Right lobe of liver (tissue), 4 donors: Measurements from ENCODE around the gene PHKB.

Source experiments
- POLR2A ChIP-seq: fragments of 450-650 bp; IDR thresholded peaks from one replicate; pipeline ENCODE4 v1.6.1; 2017; ENCODE audit warnings: antibody characterized with exemption, mild to moderate bottlenecking
- TF ChIP-seq, protein P1 (sequence below), 4 donors: fragments of 200-600 bp in 3 of 4; fragments of 450-650 bp in 1 of 4; IDR thresholded peaks; one replicate each; pipeline versions ENCODE4 v1.5.1 to v1.8.0; 2016 to 2022; ENCODE audit warnings: antibody characterized with exemption in 4 of 4, mild to moderate bottlenecking in 2 of 4
- donor health status: DM: no; HTN: no; CAD: no.
- donor health status: DM: no; HTN: no; CAD: no.
- donor health status: DM: no; HTN: yes; CAD: no.

DNA sequence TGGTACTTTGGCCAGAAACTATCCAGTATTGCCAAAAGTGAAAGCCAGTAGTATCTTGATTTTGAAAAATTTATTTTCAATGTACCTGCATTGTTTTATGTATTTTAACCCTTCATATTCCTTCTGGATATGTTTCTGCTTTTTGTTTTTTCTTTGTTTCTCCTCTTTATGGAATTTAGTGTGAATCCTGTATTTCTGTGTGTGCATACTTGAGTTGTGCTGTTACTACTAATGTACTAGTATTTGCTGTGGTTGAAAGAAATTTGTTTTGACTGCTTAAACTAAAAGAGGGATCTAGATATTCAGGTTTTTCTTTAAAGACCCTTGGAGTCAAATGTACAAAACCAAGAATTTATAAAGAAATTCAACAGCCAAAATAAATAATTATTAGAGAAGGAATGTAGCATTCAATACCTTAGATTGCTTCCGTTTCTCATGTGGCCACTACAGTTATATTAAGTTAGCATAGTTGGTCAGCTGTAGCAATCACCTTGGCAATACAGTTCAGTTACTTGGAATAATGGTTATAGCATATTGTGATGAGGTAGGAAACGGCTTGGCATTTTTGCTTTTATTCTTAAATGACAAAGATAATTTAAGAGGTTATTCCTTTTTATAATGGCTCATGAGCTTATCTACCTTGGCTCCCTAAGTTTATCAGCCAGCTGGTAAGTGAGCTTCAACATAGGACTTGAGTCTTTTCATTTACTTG is 4.9 kb downstream of the PHKB start:
- TF ChIP-seq, protein P1, sequence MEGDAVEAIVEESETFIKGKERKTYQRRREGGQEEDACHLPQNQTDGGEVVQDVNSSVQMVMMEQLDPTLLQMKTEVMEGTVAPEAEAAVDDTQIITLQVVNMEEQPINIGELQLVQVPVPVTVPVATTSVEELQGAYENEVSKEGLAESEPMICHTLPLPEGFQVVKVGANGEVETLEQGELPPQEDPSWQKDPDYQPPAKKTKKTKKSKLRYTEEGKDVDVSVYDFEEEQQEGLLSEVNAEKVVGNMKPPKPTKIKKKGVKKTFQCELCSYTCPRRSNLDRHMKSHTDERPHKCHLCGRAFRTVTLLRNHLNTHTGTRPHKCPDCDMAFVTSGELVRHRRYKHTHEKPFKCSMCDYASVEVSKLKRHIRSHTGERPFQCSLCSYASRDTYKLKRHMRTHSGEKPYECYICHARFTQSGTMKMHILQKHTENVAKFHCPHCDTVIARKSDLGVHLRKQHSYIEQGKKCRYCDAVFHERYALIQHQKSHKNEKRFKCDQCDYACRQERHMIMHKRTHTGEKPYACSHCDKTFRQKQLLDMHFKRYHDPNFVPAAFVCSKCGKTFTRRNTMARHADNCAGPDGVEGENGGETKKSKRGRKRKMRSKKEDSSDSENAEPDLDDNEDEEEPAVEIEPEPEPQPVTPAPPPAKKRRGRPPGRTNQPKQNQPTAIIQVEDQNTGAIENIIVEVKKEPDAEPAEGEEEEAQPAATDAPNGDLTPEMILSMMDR (IDR thresholded peaks at IDR 0.05): no peak
- no peak for TF ChIP-seq POLR2A
